NK-92 treated with Interleukin-12 subunit alpha and Interleukin-12 subunit beta, amount 100 ng/mL, for 24 hours (cell line): ENCODE results near the gene CFHR4.
"Not testable (repeated sequence)": the region's sequence is repeated elsewhere in the genome, so short reads cannot be mapped to it uniquely, and the experiment has no call there.

ENCODE experiments used
- DNase-seq: peaks from one replicate; lab custom pipeline; 2025; lab: John Stamatoyannopoulos, UW

CFHR4 gene

GRCh38 chr1:196941474-196941873 is 53.6 kb downstream of the CFHR4 start:
- not testable (repeated sequence) for DNase-seq

GRCh38 chr1:196943568-196943967 is 55.7 kb downstream of the CFHR4 start, which contains the start of gene CFHR2:
Gene CFHR2, plus strand, starts transcription at chr1:196943738. Its CDS starts 143 bp downstream, at chr1:196943881.
- not testable (repeated sequence) for DNase-seq

GRCh38 chr1:196951711-196952394 is 64.0 kb downstream of the CFHR4 start:
- DNase-seq = no peak

DNA sequence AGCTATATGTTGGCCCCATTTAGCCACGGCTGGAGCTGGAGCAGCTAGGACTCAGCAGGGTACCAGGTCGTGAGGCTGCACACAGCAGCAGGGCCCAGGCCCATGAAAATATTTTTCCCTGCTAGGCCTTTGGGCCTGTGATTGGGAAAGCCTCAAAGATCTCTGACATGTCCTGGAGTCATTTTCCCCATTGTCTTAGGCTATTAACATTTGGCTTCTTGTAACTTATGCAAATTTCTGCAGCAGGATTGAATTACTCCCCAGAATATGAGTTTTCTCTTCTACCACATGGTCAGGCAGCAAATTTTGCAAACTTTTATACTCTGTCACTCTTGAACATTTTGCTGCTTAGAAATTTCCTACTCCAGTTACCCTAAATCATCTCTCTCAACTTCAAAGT is 66.9 kb downstream of the CFHR4 start:
- DNase-seq = no peak

GRCh38 chr1:196955926-196956325 is 68.1 kb downstream of the CFHR4 start:
- no peak for DNase-seq

- no peak for DNase-seq
These were observed 73.0 kb downstream of the CFHR4 start for GRCh38 chr1:196960854-196961253.
